ENCODE measurements around the gene SCN9A. TPM values are rescaled to one million over a fixed set of nuclear protein-coding genes. Genes with fewer than 3 reads are reported as not detected.
"Not testable (repeated sequence)": the region's sequence is repeated elsewhere in the genome, so short reads cannot be mapped to it uniquely, and the experiment has no call there.

The SCN9A gene
- total and polyA plus RNA-seq, 12 donors, result 0.10 to 2.9 (median 0.79) TPM

GRCh38 chr2:166329465-166329864, 46.3 kb downstream of the SCN9A start:
- no peak for TF ChIP-seq CTCF (IDR thresholded peaks at IDR 0.05)
- no peak overlapping the region for H3K27ac ChIP-seq
- no peak overlapping the region for H3K4me3 ChIP-seq
- DNase-seq (no peak), ATAC-seq (no peak)
- H3K36me3 ChIP-seq, result no peaks in the 10 kb centered on the region
- H3K27me3 ChIP-seq, result no peaks in the 10 kb centered on the region
- H3K4me1 ChIP-seq, result no peaks in the 10 kb centered on the region
- H3K9me3 ChIP-seq, result no peaks in the 10 kb centered on the region
- intact Hi-C loops (cut with DNase I), result no loop called here

- TF ChIP-seq CTCF (IDR thresholded peaks at IDR 0.05), result no peak
- ATAC-seq (no peak), DNase-seq (no peak)
- Histone ChIP-seq H3K36me3 (no peaks in the 10 kb centered on the region), H3K9me3 (no peaks in the 10 kb centered on the region), H3K27me3 (no peaks in the 10 kb centered on the region), H3K4me1 (no peaks in the 10 kb centered on the region), H3K27ac (no peak overlapping the region), H3K4me3 (no peak overlapping the region)
- WGBS, 2 donors, result 59 to 68% methylated on average over 3 of the region's 3 CpGs
- intact Hi-C loops (cut with DNase I), result no loop called here
Observed at GRCh38 chr2:166328147-166328546, 47.6 kb downstream of the SCN9A start.

- Histone ChIP-seq H3K27ac (no peak overlapping the region), H3K4me1 (no peaks in the 10 kb centered on the region), H3K4me3 (no peak overlapping the region), H3K36me3 (no peaks in the 10 kb centered on the region), H3K9me3 (no peaks in the 10 kb centered on the region), H3K27me3 (no peaks in the 10 kb centered on the region)
- no peak for TF ChIP-seq CTCF (IDR thresholded peaks at IDR 0.05)
- intact Hi-C loops (cut with DNase I), result no loop called here
- DNase-seq, result no peak
- 90 to 92% methylated on average over 3 of the region's 3 CpGs for WGBS, 2 donors
- ATAC-seq, result no peak
Observed at GRCh38 chr2:166321076-166321475, 54.7 kb downstream of the SCN9A start.

GRCh38 chr2:166314022-166314759, 61.6 kb downstream of the SCN9A start:
- 67 to 68% methylated on average over 5 of the region's 5 CpGs for WGBS, 2 donors
- H3K27ac ChIP-seq, result no peak overlapping the region
- H3K4me1 ChIP-seq, result no peaks in the 10 kb centered on the region
- no peak overlapping the region for H3K4me3 ChIP-seq
- TF ChIP-seq CTCF (IDR thresholded peaks at IDR 0.05), result no peak
- intact Hi-C loops (cut with DNase I), result no loop called here
- H3K27me3 ChIP-seq, result no peaks in the 10 kb centered on the region
- DNase-seq, result no peak
- H3K9me3 ChIP-seq, result peaks cover 0 to 5% (median 0%) of the 10 kb centered on the region in 11 donors
- no peaks in the 10 kb centered on the region for H3K36me3 ChIP-seq
- ATAC-seq, result no peak

- intact Hi-C loops (cut with DNase I); H3K27ac ChIP-seq; H3K4me3 ChIP-seq; ATAC-seq; H3K9me3 ChIP-seq; H3K36me3 ChIP-seq; H3K4me1 ChIP-seq; DNase-seq; H3K27me3 ChIP-seq: not testable (repeated sequence)
- 0 to 34% methylated on average over 2 of the region's 2 CpGs for WGBS, 2 donors
Observed at GRCh38 chr2:166312863-166313262, 62.9 kb downstream of the SCN9A start.
